HCT116 (cell line): ENCODE data around the gene IMMP2L. TPM values are rescaled to one million over a fixed set of nuclear protein-coding genes. Genes with fewer than 3 reads are reported as not detected.

ENCODE experiments used
- ATAC-seq: fragments of 200-7000 bp; cut with Tn5 transposase; 2 replicates; pipeline ENCODE4 v1.9.1; 2020; ENCODE audit warnings: mild to moderate bottlenecking, moderate library complexity
- BruUV-seq: library from RNA; stranded (reverse); fragments of 400-500 nt; replicated peaks from 2 replicates; lab custom pipeline; 2021; lab: Mats Ljungman, UMichigan
- CTCF ChIA-PET: fragments of 300-600 bp; sonication (Branson Sonifier 250); formaldehyde crosslinking; loops from one replicate; lab custom pipeline; 2021; ENCODE audit warnings: antibody characterized with exemption; lab: Charles Lee
- POLR2A ChIA-PET: fragments of 300-600, 350-600 bp; sonication (Branson Sonifier 250); formaldehyde crosslinking; loops from one replicate; lab custom pipeline; 2021; ENCODE audit warnings: antibody characterized with exemption; lab: Charles Lee
- RAD21 ChIA-PET, 2 experiments: fragments of 300-600 bp; sonication (Branson Sonifier 250); formaldehyde crosslinking; loops; one replicate each; lab custom pipeline; 2023; ENCODE audit warnings: low total read pairs in 2 of 2; ENCODE audit not compliant: uncharacterized antibody in 2 of 2, unreplicated experiment in 2 of 2, low non-redundant PET in 1 of 2; lab: Charles Lee
- DNase-seq: peaks from one replicate; pipeline ENCODE4 v3.0.0-alpha.2; 2010; ENCODE audit warnings: low read depth, low spot score
- H2AFZ ChIP-seq: fragments of 200-600 bp; shearing (Covaris generic), sonication (generic); 2 replicates; pipeline ENCODE4 v1.6.1; 2017; ENCODE audit warnings: low read depth, mixed run types, mixed read lengths, antibody characterized with exemption, low read length; ENCODE audit not compliant: poor library complexity, severe bottlenecking
- H3K27ac ChIP-seq: 2 replicates; pipeline ENCODE4 v1.5.1; 2012; ENCODE audit warnings: low read depth, low read length
- H3K27me3 ChIP-seq: fragments of 200-600 bp; sonication (generic); 2 replicates; pipeline ENCODE4 v1.6.1; 2016; ENCODE audit warnings: mixed run types, low read length, mixed read lengths; ENCODE audit not compliant: insufficient read depth
- H3K36me3 ChIP-seq, 2 experiments: fragments of 200-500 bp in 1 of 2; fragments of 200-600 bp in 1 of 2; sonication (Bioruptor generic) in 1 of 2; sonication (generic) in 1 of 2; 2 replicates each; pipeline versions ENCODE4 v1.5.1 to v1.6.1; 2014 to 2016; ENCODE audit warnings: low read length in 2 of 2, inconsistent platforms in 1 of 2, mixed read lengths in 1 of 2, mixed run types in 1 of 2; ENCODE audit not compliant: insufficient read depth in 2 of 2, control insufficient read depth in 1 of 2
- H3K4me1 ChIP-seq, 2 experiments: fragments of 200-600 bp in 1 of 2; sonication (generic) in 1 of 2; 2 replicates each; pipeline versions ENCODE4 v1.5.1 to v1.6.1; 2012 to 2017; ENCODE audit warnings: low read length in 2 of 2, inconsistent platforms in 1 of 2, mild to moderate bottlenecking in 1 of 2, mixed read lengths in 1 of 2, mixed run types in 1 of 2, moderate library complexity in 1 of 2; ENCODE audit not compliant: insufficient read depth in 2 of 2, control insufficient read depth in 1 of 2
- H3K4me2 ChIP-seq: fragments of 200-600 bp; sonication (generic); 2 replicates; pipeline ENCODE4 v1.6.1; 2017; ENCODE audit warnings: mixed run types, low read length, mixed read lengths
- H3K4me3 ChIP-seq, 2 experiments: fragments of 200-600 bp in 1 of 2; sonication (generic) in 1 of 2; replicated peaks in 1 of 2; 2 replicates each; pipeline ENCODE4 v1.5.1; 2011 to 2016; ENCODE audit warnings: low read length in 2 of 2, control low read depth in 1 of 2, low read depth in 1 of 2, mild to moderate bottlenecking in 1 of 2, mixed read lengths in 1 of 2, mixed run types in 1 of 2
- H3K79me2 ChIP-seq: fragments of 200-600 bp; sonication (generic); 2 replicates; pipeline ENCODE4 v1.6.1; 2017; ENCODE audit warnings: mild to moderate bottlenecking, mixed run types, low read length, moderate library complexity, mixed read lengths; ENCODE audit not compliant: insufficient read depth
- H3K9ac ChIP-seq: fragments of 200-600 bp; sonication (generic); 2 replicates; pipeline ENCODE4 v1.6.1; 2016; ENCODE audit warnings: low read length, mixed read lengths
- H3K9me2 ChIP-seq: fragments of 200-600 bp; sonication (generic), shearing (Covaris generic); 2 replicates; pipeline ENCODE4 v1.6.1; 2017; ENCODE audit warnings: mixed run types, mild to moderate bottlenecking, moderate library complexity; ENCODE audit not compliant: insufficient read depth
- H3K9me3 ChIP-seq, 2 experiments: fragments of 200-500 bp in 1 of 2; fragments of 200-600 bp in 1 of 2; sonication (Bioruptor generic) in 1 of 2; sonication (generic) in 1 of 2; 2 replicates each; pipeline ENCODE4 v1.6.1; 2014 to 2017; ENCODE audit warnings: low read length in 2 of 2, mixed read lengths in 2 of 2, inconsistent platforms in 1 of 2, low read depth in 1 of 2, mild to moderate bottlenecking in 1 of 2, mixed run types in 1 of 2, moderate library complexity in 1 of 2; ENCODE audit not compliant: control insufficient read depth in 1 of 2, insufficient read depth in 1 of 2
- H4K20me1 ChIP-seq: fragments of 200-600 bp; sonication (generic), shearing (Covaris generic); 2 replicates; pipeline ENCODE4 v1.6.1; 2017; ENCODE audit warnings: mixed run types, mild to moderate bottlenecking, moderate library complexity; ENCODE audit not compliant: insufficient read depth
- CBX3 ChIP-seq: IDR thresholded peaks from 2 replicates; pipeline ENCODE4 v1.6.1; 2012; ENCODE audit warnings: low read depth
- CEBPB ChIP-seq: IDR thresholded peaks from 2 replicates; pipeline ENCODE4 v1.6.1; 2012; ENCODE audit warnings: low read depth
- CTCF ChIP-seq, 3 experiments: fragments of 200-600 bp in 1 of 3; sonication (generic) in 1 of 3; IDR thresholded peaks in 2 of 3; conservative IDR thresholded peaks in 1 of 3; 2 replicates each; pipeline ENCODE4 v1.5.1; 2012 to 2017; ENCODE audit warnings: low read depth in 2 of 3, low read length in 2 of 3, antibody characterized with exemption in 1 of 3, borderline replicate concordance in 1 of 3, control low read depth in 1 of 3, mild to moderate bottlenecking in 1 of 3, mixed read lengths in 1 of 3, mixed run types in 1 of 3, moderate library complexity in 1 of 3; ENCODE audit not compliant: insufficient read depth in 1 of 3
- EGR1 ChIP-seq: IDR thresholded peaks from 2 replicates; pipeline ENCODE4 v1.6.1; 2012; ENCODE audit warnings: low read depth
- ELF1 ChIP-seq: IDR thresholded peaks from 2 replicates; pipeline ENCODE4 v1.6.1; 2012; ENCODE audit warnings: low read depth, borderline replicate concordance
- EZH2 ChIP-seq: fragments of 200-600 bp; sonication (generic); IDR thresholded peaks from 2 replicates; pipeline ENCODE4 v1.6.1; 2017; ENCODE audit warnings: antibody characterized with exemption, mixed run types
- EZH2phosphoT487 ChIP-seq: fragments of 200-600 bp; IDR thresholded peaks from 2 replicates; pipeline ENCODE4 v1.6.1; 2018; ENCODE audit warnings: antibody characterized with exemption, borderline replicate concordance
- JUND ChIP-seq: IDR thresholded peaks from 2 replicates; pipeline ENCODE4 v1.6.1; 2012
- POLR2A ChIP-seq: IDR thresholded peaks from 2 replicates; pipeline ENCODE4 v1.7.0; 2011; ENCODE audit warnings: borderline replicate concordance; ENCODE audit not compliant: insufficient read depth, insufficient read length; ENCODE audit errors: extremely low read depth
- POLR2AphosphoS5 ChIP-seq: IDR thresholded peaks from 2 replicates; pipeline ENCODE4 v1.6.1; 2011; ENCODE audit warnings: mild to moderate bottlenecking, low read depth, low read length, moderate library complexity
- RAD21 ChIP-seq: IDR thresholded peaks from 2 replicates; pipeline ENCODE4 v1.6.1; 2012; ENCODE audit warnings: low read depth, mild to moderate bottlenecking
- SIN3A ChIP-seq: IDR thresholded peaks from 2 replicates; pipeline ENCODE4 v1.6.1; 2012; ENCODE audit warnings: low read depth
- SP1 ChIP-seq: IDR thresholded peaks from 2 replicates; pipeline ENCODE4 v1.6.1; 2012; ENCODE audit warnings: low read depth
- SRF ChIP-seq: IDR thresholded peaks from 2 replicates; pipeline ENCODE4 v1.6.1; 2012; ENCODE audit warnings: low read depth
- ZBTB33 ChIP-seq: IDR thresholded peaks from 2 replicates; pipeline ENCODE4 v1.6.1; 2011; ENCODE audit warnings: mild to moderate bottlenecking, low read length, moderate library complexity; ENCODE audit not compliant: insufficient replicate concordance; ENCODE audit errors: extremely low read depth
- ZFX ChIP-seq: fragments of 450-650 bp; IDR thresholded peaks from 2 replicates; pipeline ENCODE4 v1.6.1; 2017
- ZNF274 ChIP-seq: fragments of 200-500 bp; sonication (Bioruptor generic); IDR thresholded peaks from 2 replicates; pipeline ENCODE4 v1.6.1; 2014; ENCODE audit warnings: mild to moderate bottlenecking, low read depth, low read length, inconsistent platforms
- intact Hi-C: fragments of 100-400 bp; cut with micrococcal nuclease; formaldehyde crosslinking; loops from 2 replicates; pipeline ENCODE4 v1.10.0; 2022
- total RNA-seq: library from RNA; stranded (reverse); gene quantifications from one replicate; pipeline ENCODE4 v1.2.1, GENCODE V29; 2021; ENCODE audit not compliant: unreplicated experiment

Gene IMMP2L
- total RNA-seq, 1 experiment from 2014 or later = 21.1 TPM

- no peak for TF ChIP-seq ZFX
These were observed 494.6 kb downstream of the IMMP2L start (continued) for GRCh38 chr7:111067682-111068081.

GRCh38 chr7:111067251-111067650 is 495.0 kb downstream of the IMMP2L start:
- H3K36me3 ChIP-seq = no peaks in the 10 kb centered on the region
- RAD21 ChIA-PET = no interaction called here
- ATAC-seq (no peak), DNase-seq (no peak)
- no peaks in the 10 kb centered on the region for H3K9me3 ChIP-seq
- H3K9me2 ChIP-seq = no peaks in the 10 kb centered on the region
- no peaks in the 10 kb centered on the region for H3K4me1 ChIP-seq
- no peak overlapping the region for H3K27ac ChIP-seq
- CTCF ChIA-PET = no interaction called here
- H3K9ac ChIP-seq = no peak overlapping the region
- H2AFZ ChIP-seq = no peak overlapping the region
- H3K4me2 ChIP-seq = no peak overlapping the region
- intact Hi-C loops = no loop called here
- POLR2A ChIA-PET = no interaction called here
- H3K4me3 ChIP-seq = no peak overlapping the region
- no peaks in the 10 kb centered on the region for H4K20me1 ChIP-seq
- H3K27me3 ChIP-seq = no peaks in the 10 kb centered on the region
- no peaks in the 10 kb centered on the region for H3K79me2 ChIP-seq
- TF ChIP-seq EZH2phosphoT487 = no peak
- TF ChIP-seq ZFX = no peak
- TF ChIP-seq JUND = no peak
- TF ChIP-seq POLR2AphosphoS5 = no peak
- no peak for TF ChIP-seq CBX3
- TF ChIP-seq EGR1 = no peak
- no peak for TF ChIP-seq ZNF274
- no peak for TF ChIP-seq POLR2A
- BruUV-seq = no TSS peak

- no peak for DNase-seq
- no peaks in the 10 kb centered on the region for H3K36me3 ChIP-seq
- H3K27ac ChIP-seq = no peak overlapping the region
- no peaks in the 10 kb centered on the region for H3K4me1 ChIP-seq
- CTCF ChIA-PET = no interaction called here
- H3K4me3 ChIP-seq = no peak overlapping the region
- H3K4me2 ChIP-seq = no peak overlapping the region
- no peak overlapping the region for H3K9ac ChIP-seq
- RAD21 ChIA-PET = no interaction called here
- no peak for TF ChIP-seq JUND
- no peak for TF ChIP-seq ZNF274
- TF ChIP-seq SRF = no peak
- no peak for TF ChIP-seq CEBPB
- no peak for TF ChIP-seq CTCF (IDR thresholded peaks at IDR 0.05 in 2 of 3, conservative IDR thresholded peaks at IDR 0.05 in 1 of 3; ENCODE audit: borderline replicate concordance in 1 of 3, insufficient read depth in 1 of 3, low read depth in 2 of 3, low read length in 2 of 3)
- TF ChIP-seq CBX3 = no peak
- TF ChIP-seq SIN3A = no peak
- no peak for TF ChIP-seq SP1
- TF ChIP-seq ZBTB33 = no peak
- no peak for TF ChIP-seq EZH2
- TF ChIP-seq ELF1 = no peak
- TF ChIP-seq RAD21 = no peak
- no peak overlapping the region for H2AFZ ChIP-seq
- no peaks in the 10 kb centered on the region for H3K9me3 ChIP-seq
- no peaks in the 10 kb centered on the region for H4K20me1 ChIP-seq
- POLR2A ChIA-PET = no interaction called here
- BruUV-seq = no TSS peak
- ATAC-seq = no peak
- H3K27me3 ChIP-seq = no peaks in the 10 kb centered on the region
- intact Hi-C loops = no loop called here
- no peaks in the 10 kb centered on the region for H3K79me2 ChIP-seq
- no peaks in the 10 kb centered on the region for H3K9me2 ChIP-seq
These were observed 499.1 kb downstream of the IMMP2L start for GRCh38 chr7:111063166-111063565.
